Measurements from ENCODE around the gene SGIP1. TPM values are rescaled to one million over a fixed set of nuclear protein-coding genes. Genes with fewer than 3 reads are reported as not detected.

Gene SGIP1
- polyA plus RNA-seq, 1 of the 3 experiments (the other 2 are of a cell fraction) = 15.5 TPM

GRCh38 chr1:66520655-66521054, 13.3 kb upstream of the SGIP1 start:
- H4K20me1 ChIP-seq (ENCODE audit: insufficient read depth) = no peaks in the 10 kb centered on the region
- no peak overlapping the region for H2AFZ ChIP-seq (ENCODE audit: low read depth)
- H3K9me3 ChIP-seq = no peaks in the 10 kb centered on the region
- 84% methylated on average over 6 of the region's 6 CpGs for WGBS (ENCODE audit: low lambda C conversion rate)
- peaks cover 9% of the 10 kb centered on the region for H3F3A ChIP-seq (replicated peaks; ENCODE audit: insufficient read depth)
- H3K27ac ChIP-seq (ENCODE audit: low read depth in 2 of 2, low read length in 1 of 2) = no peak overlapping the region
- H3K4me3 ChIP-seq (ENCODE audit: low read depth in 2 of 2, low read length in 1 of 2) = no peak overlapping the region
- TF ChIP-seq GATA2 (CRISPR knock-in tag; IDR thresholded peaks at IDR 0.05) = no peak
- no peak for TF ChIP-seq POLR2AphosphoS5 (IDR thresholded peaks at IDR 0.05; ENCODE audit: low read depth, low read length)
- no peak for TF ChIP-seq MEF2A (IDR thresholded peaks at IDR 0.05; ENCODE audit: borderline replicate concordance, low read depth)
- TF ChIP-seq FOSL2 (IDR thresholded peaks at IDR 0.05; ENCODE audit: borderline replicate concordance, low read depth) = no peak
- TF ChIP-seq FOXJ3 (CRISPR knock-in tag; IDR thresholded peaks at IDR 0.05) = no peak
- TF ChIP-seq FOXM1 (IDR thresholded peaks at IDR 0.05; ENCODE audit: low read depth) = no peak
- no peak for TF ChIP-seq EZH2phosphoT487 (IDR thresholded peaks at IDR 0.05; ENCODE audit: borderline replicate concordance, low read depth)
- TF ChIP-seq REST (IDR thresholded peaks at IDR 0.05; ENCODE audit: low read depth, low read length) = no peak
- no peak for TF ChIP-seq USF1 (IDR thresholded peaks at IDR 0.05; ENCODE audit: borderline replicate concordance, low read depth)
- no peak for TF ChIP-seq PBX3 (IDR thresholded peaks at IDR 0.05)
- no peak for TF ChIP-seq TCF12 (IDR thresholded peaks at IDR 0.05)
- TF ChIP-seq GABPA (IDR thresholded peaks at IDR 0.05; ENCODE audit: low read depth) = no peak
- no peak for TF ChIP-seq RAD21 (IDR thresholded peaks at IDR 0.05; ENCODE audit: low read length)
- TF ChIP-seq ZBTB33 (IDR thresholded peaks at IDR 0.05; ENCODE audit: borderline replicate concordance, low read depth) = no peak
- TF ChIP-seq ELF1 (IDR thresholded peaks at IDR 0.05) = no peak
- no peak for TF ChIP-seq RCOR1 (IDR thresholded peaks at IDR 0.05; ENCODE audit: low read length)
- ChIA-PET POLR2A (no interaction called here), CTCF (interaction anchor here (2.4 to 3.6 kb wide), 3 partner anchors 13 to 205 kb away, joined by 7 to 14 read pairs (median 14); no protein-coding TSS in a partner anchor)
- no peak overlapping the region for H3K4me2 ChIP-seq
- H3K9ac ChIP-seq = no peak overlapping the region
- H3K27me3 ChIP-seq (ENCODE audit: insufficient read depth) = no peaks in the 10 kb centered on the region
- DNase-seq = no peak
- no peaks in the 10 kb centered on the region for H3K79me2 ChIP-seq (ENCODE audit: insufficient read depth)
- H3K36me3 ChIP-seq (replicated peaks in 1 of 2; ENCODE audit: control insufficient read depth in 1 of 2, insufficient read depth in 2 of 2, low read length in 1 of 2) = no peaks in the 10 kb centered on the region
- H3K9me2 ChIP-seq = no peaks in the 10 kb centered on the region
- H3K4me1 ChIP-seq (ENCODE audit: control insufficient read depth in 1 of 2, insufficient read depth in 2 of 2, low read depth in 1 of 2, low read length in 1 of 2) = no peaks in the 10 kb centered on the region; a peak in 2 of 4 replicates

Data from SK-N-SH (cell line).